Fibroblast of peridontal ligament (primary cell): Measurements from ENCODE around the gene TDRD10.

ENCODE experiments used
- DNase-seq: peaks from one replicate; pipeline ENCODE4 v3.0.0-alpha.2; 2010; ENCODE audit errors: extremely low read depth

TDRD10 gene

GRCh38 chr1:154553056-154554030, 51.3 kb downstream of the TDRD10 start:
- DNase-seq, result no peak

DNA sequence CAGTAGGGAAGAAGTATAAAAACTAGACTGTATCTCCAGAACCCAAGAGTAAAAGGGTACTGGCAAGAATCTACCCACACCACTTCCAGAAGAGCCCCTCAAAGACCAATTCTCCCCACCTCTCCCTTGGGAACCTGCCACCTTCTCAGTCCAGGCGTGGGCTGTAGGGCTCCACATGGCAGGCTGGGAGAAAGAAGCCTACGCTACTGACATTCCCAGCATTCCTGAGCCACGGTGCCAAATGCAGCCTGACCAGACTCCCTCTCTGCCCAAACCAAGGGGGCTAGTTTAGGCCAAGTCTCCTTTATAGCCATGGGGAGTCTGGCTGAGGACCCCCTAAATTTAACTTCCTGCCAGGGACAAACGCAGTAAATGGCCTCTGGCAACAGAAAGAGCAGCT, 54.4 kb downstream of the TDRD10 start:
- peak; percentile 23 for DNase-seq

- DNase-seq, result no peak
Measured at GRCh38 chr1:154557248-154557938, 55.4 kb downstream of the TDRD10 start.

GRCh38 chr1:154557939-154558719, 56.1 kb downstream of the TDRD10 start, which contains the start of gene UBE2Q1:
Gene UBE2Q1, minus strand, starts transcription at chr1:154558662. Its CDS starts 109 bp downstream, at chr1:154558553.
- no peak for DNase-seq

DNA sequence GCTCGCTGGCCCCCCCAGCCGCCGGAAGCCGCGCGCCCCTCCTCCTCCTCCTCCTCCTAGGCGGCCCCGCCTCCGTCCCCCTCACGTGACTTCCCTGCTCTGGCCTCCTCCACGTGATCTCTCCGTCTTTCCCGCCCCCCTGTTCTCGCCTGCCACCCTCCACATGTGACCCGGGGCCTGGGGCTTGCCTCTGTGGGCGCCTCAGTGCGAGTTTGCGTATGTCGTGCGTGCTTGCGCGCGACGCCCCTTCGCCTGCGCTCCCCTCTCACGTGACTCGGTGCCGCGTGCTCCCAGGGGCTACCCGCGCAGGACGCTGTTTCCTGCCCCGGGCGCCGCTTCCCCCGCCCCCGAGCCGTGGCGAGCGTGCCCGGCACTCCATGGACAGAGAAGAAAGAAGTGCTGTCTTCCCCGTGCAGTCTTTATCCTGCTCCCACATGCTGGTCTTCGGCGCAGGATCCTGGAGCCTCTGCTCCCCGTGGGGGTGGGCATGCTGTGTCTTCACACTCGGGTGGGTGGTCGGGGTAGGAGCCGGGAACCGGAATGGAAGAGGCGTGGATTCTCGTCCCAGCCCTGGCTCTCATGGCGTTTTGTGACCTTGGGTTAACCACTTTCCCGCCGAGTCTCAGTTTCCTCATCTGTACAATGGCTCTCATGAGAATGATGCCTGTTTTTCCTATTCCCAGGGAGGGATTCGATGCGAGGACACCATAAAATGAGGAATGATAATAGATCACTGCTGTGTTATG, 56.9 kb downstream of the TDRD10 start:
- DNase-seq, result peak; percentile 98

GRCh38 chr1:154559466-154560044, 57.5 kb downstream of the TDRD10 start:
- peak; percentile 97 for DNase-seq

DNA sequence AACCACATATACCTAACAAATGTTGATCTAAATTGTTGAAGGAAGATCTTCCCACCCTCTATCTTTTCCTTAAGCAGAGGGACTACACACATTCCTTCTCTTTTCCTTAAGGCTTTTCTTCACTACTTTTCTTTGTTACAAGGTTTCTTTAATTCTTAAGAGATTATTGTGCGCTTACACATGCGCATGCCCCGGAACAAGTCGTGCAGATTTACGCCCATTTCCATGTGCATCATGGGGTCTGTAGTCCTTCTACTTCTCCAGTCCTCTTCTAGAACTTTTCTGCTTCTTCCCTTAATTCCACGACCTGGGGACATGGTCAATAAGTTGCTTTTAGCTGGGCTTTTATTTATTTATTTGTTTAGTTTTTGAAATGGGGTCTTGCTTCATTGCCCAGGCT, 63.9 kb downstream of the TDRD10 start:
- DNase-seq, result no peak

- DNase-seq, result no peak
Measured at GRCh38 chr1:154567386-154568156, 65.6 kb downstream of the TDRD10 start, which contains the start of gene CHRNB2. Gene CHRNB2, plus strand, starts transcription at chr1:154567778. Its CDS starts 267 bp downstream, at chr1:154568045.

DNA sequence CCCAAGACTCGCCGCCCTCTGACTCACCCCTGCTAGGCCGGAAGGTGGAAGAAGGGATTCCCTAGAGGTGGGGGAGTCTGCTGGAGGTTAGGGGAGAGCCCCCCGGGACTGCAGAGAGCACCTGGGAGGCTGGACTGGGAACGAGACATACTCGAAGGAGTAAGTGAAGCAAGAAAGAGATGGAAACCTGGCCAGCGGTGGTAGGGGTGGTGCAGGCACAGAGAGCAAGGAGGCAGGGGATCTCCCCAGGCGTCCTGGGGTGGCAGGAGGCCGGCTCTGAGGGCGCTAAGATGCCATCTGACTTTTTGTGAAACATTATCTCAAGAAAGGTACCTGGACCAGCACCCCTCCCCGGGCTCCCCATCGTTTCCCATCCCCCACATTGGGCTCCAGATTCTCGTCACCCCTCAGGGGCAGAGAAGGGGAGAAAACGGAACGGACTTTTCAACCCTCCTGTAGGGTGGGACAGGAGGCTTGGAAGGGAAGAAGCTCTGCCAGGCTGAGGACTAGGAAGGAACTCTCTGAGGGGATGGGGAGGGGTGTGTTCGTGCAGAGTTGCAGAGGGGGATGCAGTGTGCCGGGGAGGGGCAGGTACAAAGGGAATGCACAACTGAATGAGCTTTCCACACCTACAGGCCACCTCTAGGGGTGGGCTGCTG, 66.3 kb downstream of the TDRD10 start:
- no peak for DNase-seq

GRCh38 chr1:154571244-154571963, 69.4 kb downstream of the TDRD10 start:
- no peak for DNase-seq

GRCh38 chr1:154571964-154572288, 69.9 kb downstream of the TDRD10 start:
- DNase-seq, result no peak

GRCh38 chr1:154572468-154573167, 70.6 kb downstream of the TDRD10 start:
- DNase-seq, result no peak

DNA sequence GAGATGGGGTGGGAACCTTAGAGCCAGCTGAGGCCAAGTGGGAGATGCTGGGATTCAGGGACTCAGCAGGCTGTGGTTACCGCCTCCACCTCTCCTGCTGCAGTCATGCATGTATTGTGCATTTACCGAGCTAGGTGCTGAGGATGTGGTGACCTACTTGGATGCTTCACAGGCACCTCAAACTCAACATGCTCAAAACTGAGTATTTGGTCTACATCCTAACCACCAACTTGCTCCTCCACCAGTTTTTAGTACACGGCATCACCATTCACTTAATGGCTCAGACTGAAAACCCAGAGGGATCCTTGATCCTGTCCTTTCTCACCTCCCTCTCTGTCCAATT, 71.1 kb downstream of the TDRD10 start:
- no peak for DNase-seq

DNA sequence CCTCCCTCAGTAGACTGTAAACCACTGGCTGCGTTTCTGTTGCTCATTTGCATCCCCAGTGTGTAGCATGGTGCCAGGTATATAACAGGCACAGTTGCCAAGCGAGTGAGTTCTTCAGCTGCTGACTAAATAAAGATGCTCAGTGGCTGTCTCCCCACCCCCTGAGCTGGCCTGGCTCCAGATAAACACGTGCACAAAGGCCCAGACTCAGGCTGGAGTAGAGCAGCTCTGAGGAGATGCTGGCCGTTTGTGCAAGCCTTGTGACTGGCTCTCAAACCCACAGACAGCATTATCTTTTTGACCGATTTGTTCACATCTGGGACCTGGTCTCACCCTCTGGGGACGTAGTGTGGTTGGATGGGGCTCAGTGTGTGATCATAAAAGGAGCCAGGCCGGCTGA, 72.7 kb downstream of the TDRD10 start:
- DNase-seq, result peak; percentile 18

GRCh38 chr1:154575147-154575927, 73.3 kb downstream of the TDRD10 start:
- DNase-seq, result no peak

- no peak for DNase-seq
Measured at GRCh38 chr1:154575951-154576566, 74.0 kb downstream of the TDRD10 start.
